B cell (primary cell): ENCODE results near the gene GLI3. TPM values are rescaled to one million over a fixed set of nuclear protein-coding genes. Genes with fewer than 3 reads are reported as not detected.

ENCODE experiments used
- ATAC-seq: fragments of 200-7000 bp; cut with Tn5 transposase; one replicate; pipeline ENCODE4 v1.10.0; 2021; ENCODE audit warnings: low read depth, mild to moderate bottlenecking, moderate number of reproducible peaks, moderate library complexity
- CTCF ChIA-PET: fragments of 350-600 bp; sonication (Branson Sonifier 250); formaldehyde crosslinking; loops from one replicate; lab custom pipeline; 2021; ENCODE audit warnings: antibody characterized with exemption, inconsistent platforms; lab: Charles Lee
- POLR2A ChIA-PET: fragments of 350-600 bp; sonication (Branson Sonifier 250); formaldehyde crosslinking; loops from one replicate; lab custom pipeline; 2021; ENCODE audit warnings: antibody characterized with exemption; lab: Charles Lee
- DNase-seq: peaks from one replicate; pipeline ENCODE4 v3.0.0; 2013
- H2AFZ ChIP-seq: 2 replicates; pipeline ENCODE4 v1.6.1; 2012; ENCODE audit warnings: mild to moderate bottlenecking, low read depth, low read length; ENCODE audit not compliant: insufficient read depth, poor library complexity, severe bottlenecking
- H3K27ac ChIP-seq, 2 donors: 1 replicate in 1 of 2; 2 replicates in 1 of 2; pipeline ENCODE4 v1.5.1; 2012 to 2013; ENCODE audit warnings: low read length in 2 of 2, mild to moderate bottlenecking in 2 of 2, moderate library complexity in 1 of 2
- H3K27me3 ChIP-seq, 4 experiments: fragments of 200-600 bp in 1 of 4; sonication (generic) in 1 of 4; replicated peaks in 1 of 4; 1 replicate in 2 of 4; 2 replicates in 2 of 4; pipeline versions ENCODE4 v1.6.1 to v1.7.0; 2013 to 2016; ENCODE audit warnings: low read length in 3 of 4, mild to moderate bottlenecking in 2 of 4, mixed read lengths in 1 of 4, moderate library complexity in 1 of 4; ENCODE audit not compliant: insufficient read depth in 4 of 4, control insufficient read depth in 3 of 4; ENCODE audit errors: control extremely low read depth in 1 of 4
- H3K36me3 ChIP-seq, 2 experiments: replicated peaks in 1 of 2; 1 replicate in 1 of 2; 2 replicates in 1 of 2; pipeline versions ENCODE4 v1.6.1 to v1.7.1; 2013; ENCODE audit warnings: low read length in 1 of 2; ENCODE audit not compliant: insufficient read depth in 2 of 2, control insufficient read depth in 1 of 2; ENCODE audit errors: control extremely low read depth in 1 of 2, extremely low read depth in 1 of 2
- H3K4me1 ChIP-seq, 2 donors: fragments of 200-600 bp in 1 of 2; sonication (generic) in 1 of 2; 1 replicate in 1 of 2; 2 replicates in 1 of 2; pipeline versions ENCODE4 v1.5.1 to v1.6.1; 2013 to 2017; ENCODE audit warnings: low read length in 2 of 2; ENCODE audit not compliant: control insufficient read depth in 2 of 2, insufficient read depth in 2 of 2
- H3K4me2 ChIP-seq: replicated peaks from 2 replicates; pipeline ENCODE3; 2012; ENCODE audit warnings: mild to moderate bottlenecking, low read depth, low read length; ENCODE audit not compliant: poor library complexity, severe bottlenecking
- H3K4me3 ChIP-seq, 5 experiments: fragments of 200-600 bp in 1 of 5; sonication (generic) in 1 of 5; 1 replicate in 3 of 5; 2 replicates in 2 of 5; pipeline versions ENCODE4 v1.5.1 to v1.7.0; 2011 to 2016; ENCODE audit warnings: low read length in 4 of 5, mild to moderate bottlenecking in 4 of 5, low read depth in 2 of 5, control low read depth in 1 of 5, moderate library complexity in 1 of 5; ENCODE audit not compliant: insufficient read depth in 1 of 5; ENCODE audit errors: control extremely low read depth in 1 of 5, extremely low read depth in 1 of 5
- H3K79me2 ChIP-seq: fragments of 200-600 bp; sonication (generic); one replicate; pipeline ENCODE4 v1.6.0; 2016; ENCODE audit warnings: low read length; ENCODE audit not compliant: control insufficient read depth, insufficient read depth
- H3K9ac ChIP-seq: fragments of 200-600 bp; sonication (generic); 2 replicates; pipeline ENCODE4 v1.6.1; 2017; ENCODE audit warnings: mild to moderate bottlenecking, low read length, moderate library complexity
- H3K9me3 ChIP-seq, 3 donors: one replicate each; pipeline versions ENCODE4 v1.6.1 to v1.7.1; 2013; ENCODE audit warnings: low read length in 2 of 3; ENCODE audit not compliant: control insufficient read depth in 2 of 3, insufficient read depth in 1 of 3; ENCODE audit errors: control extremely low read depth in 1 of 3
- H4K20me1 ChIP-seq: 2 replicates; pipeline ENCODE4 v1.6.0; 2012; ENCODE audit warnings: mild to moderate bottlenecking, low read length; ENCODE audit not compliant: insufficient read depth, control insufficient read depth, poor library complexity, severe bottlenecking
- H3K27ac Mint-ChIP-seq: one replicate; pipeline ENCODE4 v1.8.0; 2021; ENCODE audit warnings: mixed read lengths
- H3K27me3 Mint-ChIP-seq: one replicate; pipeline ENCODE4 v1.8.0; 2021; ENCODE audit warnings: mixed read lengths
- H3K4me1 Mint-ChIP-seq: one replicate; pipeline ENCODE4 v1.8.0; 2021; ENCODE audit warnings: mixed read lengths
- H3K4me3 Mint-ChIP-seq: one replicate; pipeline ENCODE4 v1.8.0; 2021; ENCODE audit warnings: mixed read lengths
- H3K9me3 Mint-ChIP-seq: one replicate; pipeline ENCODE4 v1.8.0; 2022; ENCODE audit warnings: mixed read lengths; ENCODE audit not compliant: insufficient read depth
- EZH2 ChIP-seq: IDR thresholded peaks from 2 replicates; pipeline ENCODE4 v1.6.1; 2012; ENCODE audit warnings: borderline replicate concordance, low read depth, mild to moderate bottlenecking, moderate library complexity, low read length; ENCODE audit not compliant: insufficient read depth, poor library complexity, severe bottlenecking
- WGBS: methylation state at CpG from one replicate; pipeline ENCODE4 v1.1.5; 2013; ENCODE audit warnings: missing lambda C conversion rate; ENCODE audit not compliant: insufficient coverage; 5-methylcytosine and 5-hydroxymethylcytosine counted together
- intact Hi-C: fragments of 100-400 bp; cut with micrococcal nuclease; formaldehyde crosslinking; loops from one replicate; pipeline ENCODE4 v1.10.0; 2022
- polyA plus RNA-seq: library from polyadenylated mRNA; depleted of rRNA; stranded (reverse); fragments of >200 nt; gene quantifications from 2 replicates; pipeline ENCODE4 v1.2.3, GENCODE V29; 2012
- total RNA-seq, 2 donors: library from RNA; stranded (reverse); fragments of 120-200 nt in 1 of 2; gene quantifications; 1 replicate in 1 of 2; 2 replicates in 1 of 2; pipeline versions ENCODE4 v1.2.3 to v1.2.4, GENCODE V29; 2013 to 2022
- TF ChIP-seq, protein P1 (sequence below): fragments of 200-600 bp; IDR thresholded peaks from one replicate; pipeline ENCODE4 v1.8.0; 2022; ENCODE audit warnings: antibody characterized with exemption, mild to moderate bottlenecking

The GLI3 gene
- total and polyA plus RNA-seq, 2 donors (not counting 1 experiment from before 2014, with no cell fraction given): not detected

DNA sequence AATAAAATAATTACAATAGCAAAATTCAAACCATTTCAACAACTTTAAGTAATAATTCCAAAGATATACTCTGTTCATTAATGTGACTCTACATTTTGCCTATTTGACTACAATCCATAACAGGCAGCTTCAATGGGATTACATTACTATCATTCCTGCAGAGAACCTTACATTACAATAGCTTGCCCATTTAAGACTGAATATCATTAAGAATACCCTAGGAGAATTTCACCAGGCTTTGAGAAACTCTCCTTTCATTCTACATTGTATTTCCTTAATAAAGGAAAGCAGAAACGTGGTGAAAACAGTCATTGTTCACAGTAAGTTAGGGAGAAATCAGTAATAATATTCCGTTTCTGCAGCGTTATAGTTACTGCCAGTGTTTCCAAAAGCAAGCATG is 209.5 kb downstream of the GLI3 start:
- intact Hi-C loops: no loop called here
- Mint-ChIP-seq H3K4me3 (no peak overlapping the region), H3K4me1 (no peaks in the 10 kb centered on the region)

DNA sequence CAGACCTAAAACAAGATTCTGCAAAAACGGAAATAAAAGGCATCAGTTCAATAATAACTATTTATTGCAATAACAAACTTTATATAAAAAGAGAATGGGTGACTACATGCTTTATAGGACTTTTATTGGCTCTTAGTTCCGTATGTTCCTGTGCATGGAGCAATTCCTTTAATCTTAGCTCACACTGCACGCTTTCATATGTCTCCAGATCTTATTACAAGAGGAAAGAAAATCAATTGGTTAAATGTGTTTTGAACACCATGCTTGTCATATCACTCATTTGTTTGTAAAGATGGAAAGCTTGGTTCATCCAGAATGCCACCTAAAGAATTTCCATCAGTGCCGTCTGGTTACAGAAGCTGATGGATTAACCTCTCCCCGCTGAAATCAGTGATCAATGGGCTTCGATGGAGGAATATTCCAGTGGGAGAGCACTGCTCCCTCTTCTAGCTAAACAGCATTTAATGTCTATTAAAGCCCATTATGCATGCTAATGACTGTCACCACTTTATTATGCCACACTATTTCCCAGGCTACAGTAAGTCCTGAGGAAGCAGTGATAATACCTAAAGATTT is 210.3 kb downstream of the GLI3 start:
- WGBS: 93% methylated on average over 3 of the region's 6 CpGs
- H3K9me3 ChIP-seq: no peaks in the 10 kb centered on the region
- Mint-ChIP-seq H3K9me3 (no peaks in the 10 kb centered on the region), H3K4me1 (no peaks in the 10 kb centered on the region), H3K27me3 (peaks cover 10% of the 10 kb centered on the region), H3K4me3 (no peak overlapping the region), H3K27ac (no peak overlapping the region)
- H3K36me3 ChIP-seq: no peaks in the 10 kb centered on the region
- TF ChIP-seq, protein P1, sequence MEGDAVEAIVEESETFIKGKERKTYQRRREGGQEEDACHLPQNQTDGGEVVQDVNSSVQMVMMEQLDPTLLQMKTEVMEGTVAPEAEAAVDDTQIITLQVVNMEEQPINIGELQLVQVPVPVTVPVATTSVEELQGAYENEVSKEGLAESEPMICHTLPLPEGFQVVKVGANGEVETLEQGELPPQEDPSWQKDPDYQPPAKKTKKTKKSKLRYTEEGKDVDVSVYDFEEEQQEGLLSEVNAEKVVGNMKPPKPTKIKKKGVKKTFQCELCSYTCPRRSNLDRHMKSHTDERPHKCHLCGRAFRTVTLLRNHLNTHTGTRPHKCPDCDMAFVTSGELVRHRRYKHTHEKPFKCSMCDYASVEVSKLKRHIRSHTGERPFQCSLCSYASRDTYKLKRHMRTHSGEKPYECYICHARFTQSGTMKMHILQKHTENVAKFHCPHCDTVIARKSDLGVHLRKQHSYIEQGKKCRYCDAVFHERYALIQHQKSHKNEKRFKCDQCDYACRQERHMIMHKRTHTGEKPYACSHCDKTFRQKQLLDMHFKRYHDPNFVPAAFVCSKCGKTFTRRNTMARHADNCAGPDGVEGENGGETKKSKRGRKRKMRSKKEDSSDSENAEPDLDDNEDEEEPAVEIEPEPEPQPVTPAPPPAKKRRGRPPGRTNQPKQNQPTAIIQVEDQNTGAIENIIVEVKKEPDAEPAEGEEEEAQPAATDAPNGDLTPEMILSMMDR: no peak
- no peak for TF ChIP-seq EZH2
- no peak overlapping the region for H2AFZ ChIP-seq
- peaks cover 0 to 4% (median 0%) of the 10 kb centered on the region in 4 experiments for H3K27me3 ChIP-seq
- no peaks in the 10 kb centered on the region for H3K4me1 ChIP-seq
- ATAC-seq (no peak), DNase-seq (no peak)
- no peak overlapping the region for H3K4me3 ChIP-seq
- no peaks in the 10 kb centered on the region for H4K20me1 ChIP-seq
- intact Hi-C loops: no loop called here
- ChIA-PET POLR2A (no interaction called here), CTCF (interaction anchor here (1.6 kb wide), 1 partner anchor 84 kb away, joined by 4 read pairs; no protein-coding TSS in a partner anchor)
- H3K27ac ChIP-seq: no peak overlapping the region
- no peak overlapping the region for H3K9ac ChIP-seq
- H3K79me2 ChIP-seq: no peaks in the 10 kb centered on the region
- no peak overlapping the region for H3K4me2 ChIP-seq

More for the DNA sequence above, 209.5 kb downstream of the GLI3 start:
- no peak overlapping the region for H3K27ac ChIP-seq
- WGBS: 90% methylated on average over 2 of the region's 3 CpGs
- H3K9ac ChIP-seq: no peak overlapping the region
- no peak overlapping the region for H3K4me3 ChIP-seq
- H3K27me3 ChIP-seq: peaks cover 0 to 4% (median 0%) of the 10 kb centered on the region in 4 experiments
- no peak overlapping the region for H3K27ac Mint-ChIP-seq
- no peaks in the 10 kb centered on the region for H4K20me1 ChIP-seq
- H3K27me3 Mint-ChIP-seq: peaks cover 10% of the 10 kb centered on the region
- no peaks in the 10 kb centered on the region for H3K9me3 Mint-ChIP-seq
- H3K9me3 ChIP-seq: no peaks in the 10 kb centered on the region
- TF ChIP-seq EZH2: no peak
- TF ChIP-seq, protein P1: no peak
- ChIA-PET CTCF (interaction anchor here (1.6 kb wide), 1 partner anchor 84 kb away, joined by 4 read pairs; no protein-coding TSS in a partner anchor), POLR2A (no interaction called here)
- no peak overlapping the region for H3K4me2 ChIP-seq
- no peaks in the 10 kb centered on the region for H3K36me3 ChIP-seq
- H3K79me2 ChIP-seq: no peaks in the 10 kb centered on the region
- no peaks in the 10 kb centered on the region for H3K4me1 ChIP-seq
- DNase-seq (no peak), ATAC-seq (no peak)
- H2AFZ ChIP-seq: no peak overlapping the region
